HG03135 (cell line): ENCODE results near the gene FKBP9.
"Not testable (repeated sequence)": the region's sequence is repeated elsewhere in the genome, so short reads cannot be mapped to it uniquely, and the experiment has no call there.

ENCODE experiments used
- ATAC-seq: cut with Tn5 transposase; IDR thresholded peaks from one replicate; pipeline ENCODE4 v1.9.1; 2021; ENCODE audit warnings: mild to moderate bottlenecking, moderate library complexity; ENCODE audit not compliant: unreplicated experiment

FKBP9 gene

GRCh38 chr7:33003111-33003510 lies 45.9 kb downstream of the FKBP9 start:
- not testable (repeated sequence) for ATAC-seq

GRCh38 chr7:33004104-33004616 lies 46.9 kb downstream of the FKBP9 start:
- not testable (repeated sequence) for ATAC-seq

DNA sequence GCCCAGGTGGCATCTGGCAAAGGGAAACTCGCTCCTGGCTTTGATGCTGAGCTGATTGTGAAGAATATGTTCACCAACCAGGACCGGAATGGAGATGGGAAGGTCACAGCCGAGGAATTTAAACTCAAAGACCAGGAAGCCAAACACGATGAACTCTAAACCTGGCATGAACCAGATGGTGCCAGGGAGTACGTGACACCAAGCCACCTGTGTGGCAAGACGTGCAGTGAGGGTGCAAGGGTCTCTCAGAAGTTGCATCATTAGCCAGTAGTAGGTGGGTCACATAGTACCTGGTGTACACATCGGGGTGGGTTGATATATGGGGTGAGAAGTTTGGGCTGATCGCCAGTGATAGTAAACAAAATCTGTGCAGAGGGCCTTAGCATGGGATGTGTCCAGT lies 48.0 kb downstream of the FKBP9 start:
- not testable (repeated sequence) for ATAC-seq

DNA sequence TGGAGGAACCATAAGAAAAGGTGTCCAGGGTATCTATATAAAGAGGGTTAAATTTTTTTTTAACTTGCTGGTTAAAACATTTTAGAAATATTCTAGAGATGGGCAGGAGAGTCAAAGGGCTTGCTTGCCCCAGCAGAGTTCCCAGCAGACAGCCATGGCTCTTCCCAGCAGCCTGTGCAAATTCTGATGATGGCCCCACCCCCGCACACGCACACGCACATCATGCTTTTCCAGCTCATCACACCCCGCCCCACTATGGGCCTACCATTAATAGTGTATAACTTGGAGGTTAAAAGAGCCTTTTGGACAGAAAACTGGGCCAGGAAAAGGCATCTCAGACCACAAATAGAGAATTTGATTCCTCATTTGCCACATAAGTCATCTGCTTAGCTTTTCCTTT lies 48.5 kb downstream of the FKBP9 start:
- ATAC-seq, result not testable (repeated sequence)

DNA sequence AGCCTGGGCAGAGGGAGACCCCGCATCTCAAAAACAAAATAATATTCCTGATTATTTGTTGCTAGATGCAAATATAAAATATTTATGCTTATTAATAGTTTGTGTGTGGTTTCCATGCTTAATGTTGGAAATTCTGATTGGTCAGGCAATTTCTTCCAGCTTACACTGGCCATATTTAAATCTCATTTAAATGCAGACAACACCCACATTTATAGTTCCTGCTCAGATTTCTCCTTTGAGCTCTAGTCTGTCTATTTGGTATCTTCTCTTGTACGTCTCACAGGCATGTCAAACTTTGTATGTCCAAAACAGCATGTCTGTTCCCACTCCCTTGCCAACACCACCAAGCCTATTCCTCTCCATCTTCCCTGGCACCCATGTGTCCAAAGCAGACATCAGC lies 52.5 kb downstream of the FKBP9 start:
- no peak for ATAC-seq

DNA sequence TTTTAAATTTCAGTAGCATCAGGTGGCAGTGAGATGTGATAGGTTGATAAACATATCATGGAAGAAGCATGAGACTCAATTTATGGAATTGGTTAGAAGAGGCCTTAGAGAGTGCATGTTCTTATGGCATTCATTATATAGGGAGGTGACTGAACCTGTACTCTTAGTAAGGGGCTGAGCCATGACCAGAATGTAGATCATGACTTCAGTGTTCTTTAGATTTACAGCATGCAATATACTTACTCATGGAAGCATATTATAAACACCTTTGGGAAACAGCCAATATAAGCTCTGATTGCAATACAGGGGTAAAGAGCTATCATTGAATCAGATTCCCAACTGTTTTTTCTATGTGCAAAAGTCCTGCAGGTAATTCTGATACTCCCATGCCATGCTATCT lies 55.1 kb downstream of the FKBP9 start:
- no peak for ATAC-seq

DNA sequence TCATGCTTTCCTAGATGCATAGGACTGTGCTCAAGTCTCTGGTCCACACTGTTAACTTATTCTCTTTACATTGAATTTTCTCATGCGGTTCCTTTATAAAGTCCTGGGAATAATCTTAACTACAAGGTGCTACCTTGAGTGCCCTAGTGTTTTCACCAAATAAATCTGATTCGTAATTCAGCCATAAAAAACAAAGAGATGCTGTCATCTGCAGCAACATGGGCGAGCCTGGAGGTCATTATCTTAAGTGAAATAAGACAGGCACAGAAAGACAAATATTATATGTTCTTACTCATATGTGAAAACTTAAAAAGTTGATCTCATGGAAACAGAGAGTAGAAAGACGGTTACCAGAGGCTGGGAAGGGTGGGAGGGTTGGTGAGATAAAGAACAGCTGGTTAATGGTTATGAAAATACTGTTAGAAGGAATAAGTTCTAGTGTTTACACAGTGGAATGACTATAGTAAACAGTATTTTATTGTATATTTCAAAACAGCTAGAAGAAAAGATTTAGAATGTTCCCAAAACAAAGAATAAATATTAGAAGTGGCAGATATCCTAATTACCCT lies 67.0 kb downstream of the FKBP9 start:
- no peak for ATAC-seq

DNA sequence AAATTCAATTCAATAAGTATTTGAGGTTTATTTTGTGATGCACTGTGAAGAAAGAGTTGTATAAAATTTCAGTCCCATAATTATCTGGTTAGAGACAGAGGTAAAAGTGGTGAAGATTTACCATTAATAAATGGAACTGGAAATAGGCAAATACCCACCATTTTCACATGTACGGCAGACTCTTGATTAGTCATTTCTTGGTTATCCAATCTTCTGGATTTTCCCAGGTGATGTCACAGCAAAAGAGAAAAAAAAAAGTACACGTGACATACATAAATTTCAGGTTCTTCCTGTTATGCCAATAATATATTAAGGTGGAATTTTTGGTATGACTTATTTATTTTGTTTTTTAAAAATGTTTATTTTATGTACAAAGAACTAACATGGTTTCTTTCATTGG lies 78.5 kb downstream of the FKBP9 start:
- no peak for ATAC-seq

DNA sequence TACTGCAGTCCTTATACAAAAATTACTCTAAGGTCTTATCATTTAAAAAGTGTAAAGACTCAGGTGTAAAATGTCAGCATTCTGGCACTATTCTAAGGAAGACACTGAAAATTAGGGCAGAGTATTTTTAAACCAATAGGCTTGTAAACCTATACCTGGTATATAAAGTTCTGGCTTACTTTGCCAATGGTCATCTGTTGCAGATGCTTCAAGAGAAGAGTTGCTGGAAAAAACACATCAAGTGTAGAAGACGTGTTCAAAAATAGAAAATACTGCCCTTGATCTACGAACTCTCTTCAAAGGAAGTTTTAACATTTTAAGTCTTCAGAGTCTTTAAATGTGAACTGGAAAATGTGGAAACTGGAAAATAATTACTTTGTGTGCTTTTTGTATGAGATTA lies 81.4 kb downstream of the FKBP9 start:
- no peak for ATAC-seq

- ATAC-seq, result peak; percentile 42
These were observed 82.1 kb downstream of the FKBP9 start for GRCh38 chr7:33039257-33039902.

- ATAC-seq, result no peak
These were observed 82.7 kb downstream of the FKBP9 start for GRCh38 chr7:33039903-33040292.

DNA sequence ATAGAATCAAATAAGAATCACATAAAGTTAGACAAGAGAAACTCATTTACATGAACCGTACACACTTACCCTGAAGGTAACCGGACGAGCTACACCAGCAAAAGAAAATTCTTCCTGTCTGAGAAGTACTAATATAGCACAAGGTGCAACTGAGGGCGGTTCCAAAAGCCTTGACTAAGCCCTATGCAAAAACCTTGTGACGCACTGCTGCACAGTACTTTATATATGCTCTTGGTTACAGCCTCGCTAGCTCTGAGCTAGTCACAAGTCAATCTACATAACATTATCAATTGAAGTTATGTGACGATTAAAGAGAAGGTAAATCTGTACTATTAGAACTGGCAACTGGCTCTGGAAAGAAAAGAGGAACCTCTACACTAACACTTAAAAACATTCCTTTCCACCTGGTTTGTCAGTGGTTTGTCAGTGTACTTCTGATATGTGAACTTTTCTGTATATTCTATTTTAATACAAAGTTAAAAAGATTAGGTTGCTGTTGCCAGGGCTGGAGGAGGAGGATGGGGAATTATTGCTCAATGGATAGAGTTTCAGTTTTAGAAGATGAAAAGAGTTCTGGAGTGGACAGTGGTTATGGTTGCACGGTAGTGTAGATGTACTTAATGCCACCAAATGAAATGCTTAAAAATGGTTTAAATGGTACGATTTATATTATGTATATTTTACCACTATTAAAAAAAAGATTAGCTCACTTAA lies 83.7 kb downstream of the FKBP9 start:
- ATAC-seq, result peak; percentile 94

DNA sequence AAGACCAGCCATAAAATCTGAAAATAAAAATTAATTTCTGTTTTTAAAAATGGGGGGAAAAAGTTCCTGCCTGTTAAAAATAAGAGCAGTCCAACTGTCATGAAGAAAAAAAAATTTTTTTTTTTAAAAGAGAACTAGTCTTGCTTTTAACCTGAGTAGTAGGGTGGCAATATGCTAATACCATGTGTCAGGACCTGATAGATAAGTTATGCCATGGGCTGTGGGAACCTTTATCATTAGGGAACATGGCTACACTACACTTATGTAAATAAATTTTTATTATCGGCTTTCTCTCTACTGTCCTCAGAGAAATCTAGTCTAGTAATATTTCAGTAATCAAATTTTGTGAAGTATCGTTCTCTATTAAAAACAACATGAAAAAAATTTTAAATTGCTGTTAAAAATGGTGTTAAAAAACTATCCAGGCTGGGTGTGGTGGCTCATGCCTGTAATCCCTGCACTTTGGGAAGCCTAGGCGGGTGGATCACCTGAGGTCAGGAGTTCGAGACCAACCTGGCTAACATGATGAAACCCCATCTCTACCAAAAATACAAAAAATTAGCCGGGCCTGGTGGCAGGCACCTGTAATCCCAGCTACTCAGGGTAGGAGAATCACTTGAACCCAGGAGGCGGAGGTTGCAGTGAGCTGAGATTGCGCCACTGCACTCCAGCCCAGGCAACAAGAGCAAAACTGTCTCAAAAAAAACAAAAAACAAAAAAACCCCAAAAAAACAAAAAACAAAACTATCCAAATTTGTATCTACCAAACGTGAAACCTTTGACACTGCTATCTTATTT lies 84.6 kb downstream of the FKBP9 start:
- no peak for ATAC-seq

- no peak for ATAC-seq
These were observed 86.5 kb downstream of the FKBP9 start for GRCh38 chr7:33043501-33044400.

- ATAC-seq, result no peak
These were observed 87.1 kb downstream of the FKBP9 start for GRCh38 chr7:33044401-33044718.

- no peak for ATAC-seq
These were observed 87.7 kb downstream of the FKBP9 start for GRCh38 chr7:33044986-33045385.

DNA sequence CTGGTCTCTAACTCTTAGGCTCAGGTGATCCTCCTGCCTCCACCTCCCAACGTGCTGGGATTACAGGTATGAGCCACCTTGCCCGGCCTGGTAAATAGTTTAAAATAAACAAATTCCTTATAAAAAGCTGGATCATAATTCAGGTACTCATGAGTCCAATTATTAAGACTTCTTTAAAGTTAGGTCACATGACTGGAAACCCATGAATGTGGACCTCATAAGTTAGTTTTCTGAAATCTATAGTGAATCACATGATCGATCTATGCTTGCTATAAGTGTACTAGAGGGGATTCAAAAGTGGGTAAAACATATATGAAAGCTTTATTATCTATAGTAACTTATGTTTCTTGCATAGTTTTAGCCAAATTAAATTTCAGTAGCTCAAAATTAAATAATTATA lies 91.0 kb downstream of the FKBP9 start:
- ATAC-seq, result no peak

DNA sequence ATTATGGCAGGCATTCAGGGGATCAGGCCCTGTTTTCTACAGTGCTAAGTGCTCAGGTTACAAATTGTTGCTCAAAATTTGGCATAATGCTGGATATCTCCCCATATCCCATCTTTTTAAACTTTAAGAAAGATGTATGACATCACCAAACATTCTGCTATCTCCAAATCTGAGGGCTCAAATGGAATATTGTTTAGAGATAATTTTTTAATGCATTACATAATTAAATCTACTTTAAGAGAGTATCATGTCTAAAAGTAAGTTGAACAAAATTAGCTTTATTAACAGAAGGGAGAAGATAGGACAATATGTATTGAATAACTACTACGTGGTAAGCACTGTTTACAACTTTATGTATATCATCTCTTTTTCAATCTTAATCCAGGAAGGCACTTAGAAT lies 91.5 kb downstream of the FKBP9 start:
- ATAC-seq, result no peak

DNA sequence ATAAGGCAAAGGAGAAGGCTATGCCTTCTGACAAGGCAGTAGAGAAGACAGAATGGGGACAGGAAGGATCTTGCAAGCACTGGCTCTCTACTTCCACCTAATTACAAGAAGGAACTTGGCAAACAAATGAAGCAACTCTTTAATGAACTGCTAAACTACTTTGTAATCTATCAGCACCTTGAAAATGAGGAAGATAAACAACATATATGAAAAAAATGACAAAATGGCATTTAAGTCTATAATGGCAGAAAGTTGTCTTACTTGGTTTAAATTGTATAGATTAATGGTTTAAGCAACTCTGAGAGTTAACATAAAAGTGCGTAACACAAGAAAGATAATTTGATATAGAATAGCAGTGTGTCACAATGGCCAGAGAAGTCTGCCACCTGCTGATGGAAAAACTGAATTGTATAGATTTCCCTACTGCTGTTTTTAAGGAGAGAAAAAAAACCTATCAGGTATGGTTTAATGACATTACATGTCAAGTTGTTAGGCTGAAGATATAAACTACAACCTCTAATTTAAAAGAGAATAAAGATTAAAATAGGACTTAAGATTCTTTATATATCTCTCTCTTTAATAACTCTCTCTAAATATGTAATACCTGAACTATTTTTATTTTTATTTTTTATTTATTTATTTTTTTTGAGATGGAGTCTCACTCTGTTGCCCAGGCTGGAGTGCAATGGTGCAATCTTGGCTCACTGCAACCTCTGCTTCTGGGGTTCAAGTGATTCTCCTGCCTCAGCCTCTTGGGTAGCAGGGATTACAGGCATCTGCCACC lies 93.5 kb downstream of the FKBP9 start:
- ATAC-seq, result peak; percentile 53

- no peak for ATAC-seq
These were observed 96.5 kb downstream of the FKBP9 start for GRCh38 chr7:33053721-33054120.
